ENCODE results near the gene BGLAP. TPM values are rescaled to one million over a fixed set of nuclear protein-coding genes. Genes with fewer than 3 reads are reported as not detected.

Gene BGLAP
- total and polyA plus RNA-seq, 7 experiments from 2014 or later: 0.33 to 7.4 (median 4.7) TPM; not detected in 1

DNA sequence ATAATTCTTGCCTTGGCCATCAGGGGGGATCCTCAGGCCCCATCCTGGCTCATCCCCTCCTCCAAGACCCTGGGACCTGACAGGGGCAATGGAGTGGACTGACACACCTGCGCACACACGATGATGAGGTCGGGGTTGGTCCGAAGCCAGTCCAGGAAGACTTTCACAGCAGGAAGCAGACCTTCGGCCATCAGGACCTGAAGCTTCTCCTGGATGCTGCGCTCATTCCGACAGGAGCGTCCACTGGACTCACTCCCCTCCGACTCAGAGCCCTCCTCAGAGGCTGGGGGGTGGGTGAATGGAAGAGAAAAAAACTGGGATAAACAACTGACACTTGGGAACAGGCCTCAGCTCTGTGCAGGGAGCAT lies 21.3 kb downstream of the BGLAP start:
- intact Hi-C loops (cut with micrococcal nuclease): no loop called here
- no peak for DNase-seq
- Mint-ChIP-seq H3K4me3 (no peak overlapping the region), H3K9me3 (peaks cover 0 to 2% (median 0%) of the 10 kb centered on the region in 11 donors), H3K27me3 (no peaks in the 10 kb centered on the region), H3K27ac (no peak overlapping the region), H3K4me1 (peaks cover 0 to 21% (median 0%) of the 10 kb centered on the region in 7 donors), H3K36me3 (peaks cover 29 to 73% (median 44%) of the 10 kb centered on the region in 5 donors)
- ATAC-seq: no peak
- Histone ChIP-seq H3K27ac (ENCODE audit: low read depth, low read length) (no peak overlapping the region), H3K9me3 (ENCODE audit: control insufficient read depth in 2 of 3, low read length in 3 of 3) (no peaks in the 10 kb centered on the region), H3K4me3 (ENCODE audit: low read length) (no peak overlapping the region), H3K4me1 (ENCODE audit: control insufficient read depth in 2 of 2, insufficient read depth in 2 of 2, low read length in 2 of 2) (no peaks in the 10 kb centered on the region), H3K36me3 (ENCODE audit: control insufficient read depth in 2 of 3, insufficient read depth in 3 of 3, low read length in 3 of 3) (peaks cover 19 to 88% (median 41%) of the 10 kb centered on the region in 3 experiments), H3K27me3 (ENCODE audit: control insufficient read depth in 2 of 2, insufficient read depth in 2 of 2, low read length in 2 of 2) (no peaks in the 10 kb centered on the region)
- POLR2A ChIA-PET: no interaction called here
- CTCF ChIA-PET: no interaction called here

GRCh38 chr1:156266051-156266450 lies 24.1 kb downstream of the BGLAP start:
- intact Hi-C loops (cut with micrococcal nuclease): no loop called here
- no peak overlapping the region for H3K4me3 ChIP-seq (ENCODE audit: low read length)
- ChIA-PET CTCF (no interaction called here), POLR2A (no interaction called here)
- no peaks in the 10 kb centered on the region for H3K4me1 ChIP-seq (ENCODE audit: control insufficient read depth in 2 of 2, insufficient read depth in 2 of 2, low read length in 2 of 2)
- Mint-ChIP-seq H3K36me3 (peaks cover 20 to 61% (median 38%) of the 10 kb centered on the region in 5 donors), H3K27me3 (no peaks in the 10 kb centered on the region), H3K4me3 (no peak overlapping the region), H3K27ac (no peak overlapping the region), H3K9me3 (peaks cover 0 to 2% (median 0%) of the 10 kb centered on the region in 11 donors), H3K4me1 (peaks cover 0 to 9% (median 0%) of the 10 kb centered on the region in 7 donors)
- H3K27ac ChIP-seq (ENCODE audit: low read depth, low read length): no peak overlapping the region
- peaks cover 26 to 80% (median 31%) of the 10 kb centered on the region in 3 experiments for H3K36me3 ChIP-seq (ENCODE audit: control insufficient read depth in 2 of 3, insufficient read depth in 3 of 3, low read length in 3 of 3)
- DNase-seq: no peak
- no peak for ATAC-seq
- no peaks in the 10 kb centered on the region for H3K9me3 ChIP-seq (ENCODE audit: control insufficient read depth in 2 of 3, low read length in 3 of 3)
- H3K27me3 ChIP-seq (ENCODE audit: control insufficient read depth in 2 of 2, insufficient read depth in 2 of 2, low read length in 2 of 2): no peaks in the 10 kb centered on the region

DNA sequence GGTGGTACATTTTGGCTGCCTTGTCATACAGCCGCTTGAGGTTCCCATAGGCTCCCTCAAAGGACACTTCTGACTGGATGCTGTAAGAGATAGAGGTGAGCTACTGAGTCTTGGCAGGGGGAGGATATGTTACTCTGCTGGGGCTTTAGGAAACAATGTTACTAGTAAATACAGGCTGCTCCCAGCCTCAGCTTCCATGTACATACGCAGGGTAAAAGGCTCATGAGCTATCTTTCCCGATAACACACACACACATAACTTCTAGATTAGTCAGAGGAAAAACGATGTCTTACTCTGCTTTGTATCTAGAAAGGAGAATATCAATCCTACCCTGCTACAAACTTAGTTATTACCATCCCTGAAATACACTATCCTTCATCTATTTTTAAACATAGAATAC lies 26.4 kb downstream of the BGLAP start:
- POLR2A ChIA-PET: no interaction called here
- Histone ChIP-seq H3K4me3 (ENCODE audit: low read length) (no peak overlapping the region), H3K36me3 (ENCODE audit: control insufficient read depth in 2 of 3, insufficient read depth in 3 of 3, low read length in 3 of 3) (peaks cover 30 to 84% (median 31%) of the 10 kb centered on the region in 3 experiments), H3K27me3 (ENCODE audit: control insufficient read depth in 2 of 2, insufficient read depth in 2 of 2, low read length in 2 of 2) (no peaks in the 10 kb centered on the region), H3K9me3 (ENCODE audit: control insufficient read depth in 2 of 3, low read length in 3 of 3) (no peaks in the 10 kb centered on the region), H3K4me1 (ENCODE audit: control insufficient read depth in 2 of 2, insufficient read depth in 2 of 2, low read length in 2 of 2) (no peaks in the 10 kb centered on the region), H3K27ac (ENCODE audit: low read depth, low read length) (no peak overlapping the region)
- H3K4me1 Mint-ChIP-seq: peaks cover 0 to 9% (median 0%) of the 10 kb centered on the region in 7 donors
- H3K9me3 Mint-ChIP-seq: peaks cover 0 to 2% (median 0%) of the 10 kb centered on the region in 11 donors
- H3K27ac Mint-ChIP-seq: no peak overlapping the region
- ATAC-seq: no peak
- H3K36me3 Mint-ChIP-seq: peaks cover 19 to 61% (median 37%) of the 10 kb centered on the region in 5 donors
- intact Hi-C loops (cut with micrococcal nuclease): no loop called here
- H3K27me3 Mint-ChIP-seq: no peaks in the 10 kb centered on the region
- CTCF ChIA-PET: interaction anchor here (0.6 kb wide), 1 partner anchor 756 kb away, joined by 6 read pairs; no protein-coding TSS in a partner anchor
- H3K4me3 Mint-ChIP-seq: no peak overlapping the region
- no peak for DNase-seq

DNA sequence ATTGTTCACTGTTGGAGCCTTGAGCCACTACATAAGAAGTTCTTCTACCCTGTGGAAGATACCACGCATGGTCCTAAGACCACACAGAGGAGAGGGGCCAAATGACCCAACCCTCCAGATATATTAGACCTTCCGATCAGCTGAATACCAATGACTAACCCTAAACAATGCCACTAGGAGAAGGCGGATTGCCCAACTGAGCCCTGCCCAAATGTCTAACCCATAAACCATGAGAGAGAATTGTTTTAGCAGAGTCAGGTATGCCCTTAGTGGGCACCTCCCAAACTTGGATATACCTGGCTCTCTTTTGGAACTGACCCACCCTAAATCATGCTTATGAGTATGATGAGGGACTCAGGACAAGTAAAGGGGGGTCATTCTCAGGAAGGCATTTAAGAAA lies 28.3 kb downstream of the BGLAP start:
- H3K4me1 Mint-ChIP-seq: peaks cover 0 to 7% (median 0%) of the 10 kb centered on the region in 7 donors
- H3K36me3 Mint-ChIP-seq: peaks cover 18 to 61% (median 38%) of the 10 kb centered on the region in 5 donors
- H3K9me3 Mint-ChIP-seq: peaks cover 0 to 2% (median 0%) of the 10 kb centered on the region in 11 donors
- no peaks in the 10 kb centered on the region for H3K9me3 ChIP-seq (ENCODE audit: control insufficient read depth in 2 of 3, low read length in 3 of 3)
- ATAC-seq (no peak), DNase-seq (no peak)
- no peaks in the 10 kb centered on the region for H3K27me3 ChIP-seq (ENCODE audit: control insufficient read depth in 2 of 2, insufficient read depth in 2 of 2, low read length in 2 of 2)
- ChIA-PET POLR2A (interaction anchor here (0.7 to 5.0 kb wide), 2 partner anchors 12 to 388 kb away, joined by 3 to 26 read pairs; partner anchors contain the start of gene SMG5), CTCF (interaction anchor here (0.9 kb wide), 1 partner anchor 9 kb away, joined by 3 read pairs; no protein-coding TSS in a partner anchor)
- H3K4me3 Mint-ChIP-seq: no peak overlapping the region
- no peak overlapping the region for H3K4me3 ChIP-seq (ENCODE audit: low read length)
- H3K27ac Mint-ChIP-seq: no peak overlapping the region
- H3K36me3 ChIP-seq (ENCODE audit: control insufficient read depth in 2 of 3, insufficient read depth in 3 of 3, low read length in 3 of 3): peaks cover 37 to 89% (median 41%) of the 10 kb centered on the region in 3 experiments
- intact Hi-C loops (cut with micrococcal nuclease): no loop called here
- no peaks in the 10 kb centered on the region for H3K27me3 Mint-ChIP-seq
- no peak overlapping the region for H3K27ac ChIP-seq (ENCODE audit: low read depth, low read length)
- H3K4me1 ChIP-seq (ENCODE audit: control insufficient read depth in 2 of 2, insufficient read depth in 2 of 2, low read length in 2 of 2): no peaks in the 10 kb centered on the region

DNA sequence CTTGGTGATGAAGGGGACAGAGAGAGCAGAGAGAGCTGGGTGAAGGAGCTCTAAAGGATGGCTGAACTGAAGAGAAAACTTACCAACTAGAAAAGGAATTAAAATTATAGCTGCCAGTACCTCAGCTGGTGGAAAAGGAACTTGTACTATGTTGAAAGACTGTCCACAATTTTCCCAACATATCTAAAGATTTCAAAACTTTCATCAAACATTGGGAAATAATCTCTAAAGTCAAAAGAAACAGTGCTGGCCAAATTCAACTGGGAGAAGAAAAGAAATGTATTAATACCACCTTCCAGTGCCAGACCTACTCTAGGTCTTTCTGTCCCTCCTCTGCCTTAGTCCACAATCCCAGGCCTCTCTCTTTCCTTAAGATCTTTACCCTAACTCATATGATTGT lies 34.5 kb downstream of the BGLAP start:
- ATAC-seq (no peak), DNase-seq (no peak)
- peaks cover 13 to 22% (median 18%) of the 10 kb centered on the region in 7 donors for H3K4me1 Mint-ChIP-seq
- Histone ChIP-seq H3K4me1 (ENCODE audit: control insufficient read depth in 2 of 2, insufficient read depth in 2 of 2, low read length in 2 of 2) (peaks cover 2 to 9% of the 10 kb centered on the region in 2 donors), H3K27me3 (ENCODE audit: control insufficient read depth in 2 of 2, insufficient read depth in 2 of 2, low read length in 2 of 2) (no peaks in the 10 kb centered on the region), H3K9me3 (ENCODE audit: control insufficient read depth in 2 of 3, low read length in 3 of 3) (no peaks in the 10 kb centered on the region), H3K4me3 (ENCODE audit: low read length) (no peak overlapping the region), H3K27ac (ENCODE audit: low read depth, low read length) (no peak overlapping the region), H3K36me3 (ENCODE audit: control insufficient read depth in 2 of 3, insufficient read depth in 3 of 3, low read length in 3 of 3) (peaks cover 26 to 75% (median 40%) of the 10 kb centered on the region in 3 experiments)
- ChIA-PET CTCF (no interaction called here), POLR2A (no interaction called here)
- H3K27ac Mint-ChIP-seq: no peak overlapping the region
- no peak overlapping the region for H3K4me3 Mint-ChIP-seq
- intact Hi-C loops (cut with micrococcal nuclease): no loop called here
- H3K9me3 Mint-ChIP-seq: peaks cover 0 to 2% (median 0%) of the 10 kb centered on the region in 11 donors
- H3K36me3 Mint-ChIP-seq: peaks cover 18 to 57% (median 30%) of the 10 kb centered on the region in 5 donors
- H3K27me3 Mint-ChIP-seq: no peaks in the 10 kb centered on the region

DNA sequence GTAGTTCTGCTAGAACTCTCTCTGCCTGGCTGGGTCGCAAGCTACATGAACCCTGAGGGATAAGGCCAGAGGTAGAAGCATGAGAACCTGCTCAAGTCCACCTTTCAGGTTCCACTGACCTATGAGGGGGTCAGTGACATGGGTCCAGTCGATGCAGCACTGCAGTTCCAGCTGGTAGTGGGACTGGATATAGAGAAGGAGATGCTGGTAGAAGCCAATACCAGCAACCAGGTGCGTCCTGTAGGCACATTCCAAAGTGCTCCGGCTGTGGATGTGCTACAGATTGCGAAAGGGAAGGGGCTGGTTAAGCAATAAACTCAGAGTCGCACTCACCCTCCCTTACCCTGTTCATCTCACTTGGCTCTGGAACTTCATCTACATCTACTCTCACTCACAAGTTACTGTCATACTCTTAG lies 35.0 kb downstream of the BGLAP start:
- no peak for ATAC-seq
- ChIA-PET POLR2A (no interaction called here), CTCF (no interaction called here)
- H3K36me3 ChIP-seq (ENCODE audit: control insufficient read depth in 2 of 3, insufficient read depth in 3 of 3, low read length in 3 of 3): peaks cover 23 to 71% (median 40%) of the 10 kb centered on the region in 3 experiments
- H3K4me1 ChIP-seq (ENCODE audit: control insufficient read depth in 2 of 2, insufficient read depth in 2 of 2, low read length in 2 of 2): peaks cover 6 to 13% of the 10 kb centered on the region in 2 donors
- no peak overlapping the region for H3K4me3 Mint-ChIP-seq
- H3K9me3 Mint-ChIP-seq: peaks cover 0 to 2% (median 0%) of the 10 kb centered on the region in 11 donors
- H3K27ac ChIP-seq (ENCODE audit: low read depth, low read length): no peak overlapping the region
- no peak for DNase-seq
- peaks cover 18 to 54% (median 30%) of the 10 kb centered on the region in 5 donors for H3K36me3 Mint-ChIP-seq
- H3K4me3 ChIP-seq (ENCODE audit: low read length): no peak overlapping the region
- H3K9me3 ChIP-seq (ENCODE audit: control insufficient read depth in 2 of 3, low read length in 3 of 3): no peaks in the 10 kb centered on the region
- peaks cover 16 to 27% (median 21%) of the 10 kb centered on the region in 7 donors for H3K4me1 Mint-ChIP-seq
- H3K27ac Mint-ChIP-seq: no peak overlapping the region
- H3K27me3 Mint-ChIP-seq: no peaks in the 10 kb centered on the region
- intact Hi-C loops (cut with micrococcal nuclease): no loop called here
- no peaks in the 10 kb centered on the region for H3K27me3 ChIP-seq (ENCODE audit: control insufficient read depth in 2 of 2, insufficient read depth in 2 of 2, low read length in 2 of 2)

DNA sequence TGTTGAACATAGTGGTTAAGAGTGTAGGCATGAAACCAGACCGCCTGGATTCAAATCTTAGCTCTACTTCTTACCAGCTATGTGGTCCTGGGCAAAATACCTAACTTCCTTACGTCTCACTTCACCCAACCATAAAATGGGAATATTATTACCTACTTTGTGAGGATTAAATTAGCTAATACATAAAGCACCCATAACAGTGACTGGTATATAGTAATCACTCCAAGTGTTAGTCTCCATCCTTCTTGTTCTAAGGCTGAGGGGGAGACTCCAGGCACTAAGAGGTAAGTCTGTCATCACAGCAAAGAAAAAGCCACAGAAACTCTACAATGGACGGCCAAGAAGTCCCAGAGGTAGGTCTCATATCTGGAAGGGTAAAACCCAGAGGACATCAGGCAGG lies 37.9 kb downstream of the BGLAP start:
- DNase-seq (no peak), ATAC-seq (no peak)
- no peaks in the 10 kb centered on the region for H3K9me3 Mint-ChIP-seq
- H3K4me1 ChIP-seq (ENCODE audit: control insufficient read depth in 2 of 2, insufficient read depth in 2 of 2, low read length in 2 of 2): peaks cover 15 to 22% of the 10 kb centered on the region in 2 donors
- peak overlapping the region in 1 of 9 donors; percentile 26 for H3K27ac Mint-ChIP-seq
- H3K27me3 Mint-ChIP-seq: peaks cover 0 to 3% (median 0%) of the 10 kb centered on the region in 5 donors
- peaks cover 8 to 35% (median 14%) of the 10 kb centered on the region in 5 donors for H3K36me3 Mint-ChIP-seq
- peaks cover 29 to 45% (median 40%) of the 10 kb centered on the region in 7 donors for H3K4me1 Mint-ChIP-seq
- H3K9me3 ChIP-seq (ENCODE audit: control insufficient read depth in 2 of 3, low read length in 3 of 3): no peaks in the 10 kb centered on the region
- no peak overlapping the region for H3K27ac ChIP-seq (ENCODE audit: low read depth, low read length)
- H3K4me3 Mint-ChIP-seq: peak overlapping the region in 6 of 10 donors; percentile 15 to 97 (median 48)
- intact Hi-C loops (cut with micrococcal nuclease): no loop called here
- H3K27me3 ChIP-seq (ENCODE audit: control insufficient read depth in 2 of 2, insufficient read depth in 2 of 2, low read length in 2 of 2): no peaks in the 10 kb centered on the region
- peaks cover 10 to 42% (median 22%) of the 10 kb centered on the region in 3 experiments for H3K36me3 ChIP-seq (ENCODE audit: control insufficient read depth in 2 of 3, insufficient read depth in 3 of 3, low read length in 3 of 3)
- no peak overlapping the region for H3K4me3 ChIP-seq (ENCODE audit: low read length)
- CTCF ChIA-PET: interaction anchor here (0.7 to 1.2 kb wide), 3 partner anchors 9 to 55 kb away, joined by 3 read pairs; no protein-coding TSS in a partner anchor
- POLR2A ChIA-PET: interaction anchor here (0.6 to 3.8 kb wide), 2 partner anchors 9 to 347 kb away, joined by 3 to 26 read pairs; no protein-coding TSS in a partner anchor
